Measurements from ENCODE around the gene SOX18.

Gene SOX18

DNA sequence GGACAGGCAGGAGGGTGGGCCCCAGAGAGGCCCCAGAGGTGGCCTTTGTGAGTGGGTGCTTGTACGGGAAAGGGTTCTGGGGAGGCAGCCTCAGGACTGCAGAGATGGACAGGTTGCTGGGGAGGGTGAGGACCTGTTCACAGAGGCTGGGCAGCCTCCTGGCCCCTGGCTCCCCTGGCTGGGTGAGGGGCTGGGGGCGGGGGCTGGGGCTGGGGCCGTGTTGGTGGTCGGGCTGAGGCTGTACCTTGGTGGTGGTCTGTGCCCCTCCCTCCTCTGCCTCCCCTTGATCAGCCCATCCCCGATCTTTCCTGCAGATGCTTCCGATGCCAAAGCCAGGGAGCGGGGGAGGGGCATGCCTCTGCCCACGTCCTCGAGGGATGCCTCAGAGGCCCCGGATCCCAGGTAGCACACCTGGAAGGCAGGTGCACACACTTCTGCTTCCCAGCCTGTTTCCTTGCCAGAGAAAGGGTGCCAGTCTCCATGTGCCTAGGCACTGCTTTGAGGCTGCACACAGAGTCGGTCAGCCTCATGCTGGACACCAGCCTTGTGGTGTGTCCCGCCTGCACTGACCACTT is 18.4 kb upstream of the SOX18 start:
- H3K27me3 ChIP-seq = no peaks in the 10 kb centered on the region
- DNase-seq = no peak
- no peaks in the 10 kb centered on the region for H3K9me3 ChIP-seq
- TF ChIP-seq CTCF (IDR thresholded peaks at IDR 0.05; ENCODE audit: low read depth, low read length) = no peak
- H3K4me1 ChIP-seq = peaks cover 9% of the 10 kb centered on the region
- H3K4me3 ChIP-seq (ENCODE audit: low read depth, low read length) = no peak overlapping the region
- no peaks in the 10 kb centered on the region; the same call in 1 of the 2 replicates for H3K36me3 ChIP-seq

DNA sequence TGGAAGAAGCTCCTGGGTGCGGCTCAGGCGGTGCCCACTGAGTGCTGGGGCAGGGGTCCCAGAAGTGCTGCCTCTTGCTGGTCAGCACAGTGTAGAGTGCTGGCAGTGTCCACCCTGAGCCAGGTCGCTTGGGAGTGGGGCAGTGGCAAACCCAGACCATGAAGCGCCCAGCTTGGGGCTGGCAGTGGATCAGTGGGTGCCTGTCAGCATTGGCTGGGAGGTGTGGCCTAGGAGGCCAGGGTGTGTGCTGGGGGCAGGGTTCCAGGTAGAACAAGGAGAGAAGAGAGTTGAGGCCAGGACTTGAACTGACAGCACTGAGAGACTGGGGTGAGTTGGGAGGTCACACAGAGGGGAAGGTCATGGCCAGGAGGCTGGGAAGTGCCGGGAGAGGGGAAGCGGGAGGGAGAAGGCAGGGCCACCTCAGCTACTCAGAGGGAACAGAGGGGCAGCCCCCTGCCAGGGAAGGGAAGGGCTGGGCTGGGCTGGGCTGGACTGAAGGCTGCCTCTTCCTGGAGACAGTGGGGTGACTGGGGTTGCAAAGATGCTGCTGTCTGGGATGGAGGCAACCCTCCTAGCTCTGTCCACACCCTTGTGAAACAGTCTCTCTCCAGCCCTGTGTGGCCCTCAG is 17.7 kb upstream of the SOX18 start:
- peaks cover 14% of the 10 kb centered on the region for H3K4me1 ChIP-seq
- H3K9me3 ChIP-seq = no peaks in the 10 kb centered on the region
- H3K27me3 ChIP-seq = no peaks in the 10 kb centered on the region
- no peak overlapping the region for H3K4me3 ChIP-seq (ENCODE audit: low read depth, low read length)
- TF ChIP-seq CTCF (IDR thresholded peaks at IDR 0.05; ENCODE audit: low read depth, low read length) = no peak
- no peak for DNase-seq
- no peaks in the 10 kb centered on the region; the same call in 1 of the 2 replicates for H3K36me3 ChIP-seq

DNA sequence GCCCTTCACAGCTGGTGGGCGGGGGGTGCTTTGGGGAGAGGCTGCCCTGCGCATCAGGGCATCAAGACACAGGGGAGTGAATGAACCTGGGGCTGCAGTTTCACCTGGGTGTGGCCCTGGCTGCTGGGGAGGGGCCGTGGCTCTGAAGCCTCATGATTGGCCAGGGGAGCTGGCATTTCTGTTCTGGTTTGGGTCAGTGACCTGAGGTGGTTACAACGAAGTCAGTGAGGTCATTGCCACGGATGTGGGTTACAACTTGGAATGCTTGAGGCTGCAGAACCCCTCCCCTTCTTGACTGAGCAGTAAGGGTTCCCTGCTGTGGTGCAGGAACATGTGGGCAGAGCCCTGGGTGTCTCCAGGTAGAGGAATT is 16.5 kb upstream of the SOX18 start:
- Histone ChIP-seq H3K27me3 (no peaks in the 10 kb centered on the region), H3K9me3 (no peaks in the 10 kb centered on the region), H3K36me3 (no peaks in the 10 kb centered on the region), H3K4me3 (ENCODE audit: low read depth, low read length) (no peak overlapping the region), H3K4me1 (peaks cover 14% of the 10 kb centered on the region)
- TF ChIP-seq CTCF (IDR thresholded peaks at IDR 0.05; ENCODE audit: low read depth, low read length) = no peak
- DNase-seq = no peak

DNA sequence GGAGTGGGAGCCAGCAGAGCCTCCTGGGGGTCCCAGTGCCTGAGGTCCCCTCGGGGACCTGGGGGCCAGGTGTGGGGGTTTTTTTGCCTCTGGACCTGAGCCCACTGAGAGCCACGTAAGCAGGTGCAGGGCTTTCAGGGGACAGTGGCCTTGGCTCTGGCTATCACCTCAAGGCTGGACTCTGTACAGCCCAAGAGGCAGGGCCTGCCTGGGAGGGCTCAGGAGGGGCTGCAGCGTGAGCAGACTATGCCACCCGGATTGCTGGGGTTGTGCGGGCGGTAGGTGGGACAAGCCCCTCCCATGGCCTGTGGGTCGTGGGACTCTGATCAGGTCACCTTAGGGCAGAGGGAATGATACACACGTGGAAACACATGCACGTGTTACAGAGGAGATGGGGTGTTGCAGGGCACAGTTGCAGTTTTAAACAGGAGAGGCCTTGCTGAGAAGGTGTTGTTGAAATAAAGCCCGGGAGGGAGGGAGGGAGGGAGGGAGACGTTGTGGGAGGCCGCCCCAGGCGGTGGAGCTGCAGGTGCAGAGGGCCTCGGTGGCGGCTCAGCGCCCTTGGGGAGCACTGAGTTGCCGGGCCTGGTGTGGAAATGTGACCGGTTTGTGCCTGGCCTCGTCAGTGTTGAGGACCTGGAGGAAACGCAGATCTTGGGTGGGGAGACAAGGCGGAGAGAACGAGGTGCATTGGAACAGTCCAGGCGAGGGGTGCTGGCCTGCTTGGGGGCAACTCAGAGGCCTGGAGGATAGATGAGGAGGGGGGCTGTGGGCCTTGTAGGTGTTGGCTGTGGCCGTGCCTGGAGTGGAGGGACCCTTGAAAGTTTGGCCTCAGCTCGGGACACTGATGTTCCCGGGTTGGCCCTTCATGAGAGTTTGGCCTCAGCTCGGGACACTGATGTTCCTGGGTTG is 15.9 kb upstream of the SOX18 start:
- Histone ChIP-seq H3K27me3 (no peaks in the 10 kb centered on the region), H3K9me3 (no peaks in the 10 kb centered on the region), H3K36me3 (no peaks in the 10 kb centered on the region), H3K4me3 (ENCODE audit: low read depth, low read length) (no peak overlapping the region), H3K4me1 (peaks cover 14% of the 10 kb centered on the region)
- TF ChIP-seq CTCF (IDR thresholded peaks at IDR 0.05; ENCODE audit: low read depth, low read length) = no peak
- no peak for DNase-seq

GRCh38 chr20:64064145-64064698 is 14.8 kb upstream of the SOX18 start:
- H3K9me3 ChIP-seq = no peaks in the 10 kb centered on the region
- no peak for DNase-seq
- H3K27me3 ChIP-seq = no peaks in the 10 kb centered on the region
- TF ChIP-seq CTCF (IDR thresholded peaks at IDR 0.05; ENCODE audit: low read depth, low read length) = no peak
- peaks cover 11% of the 10 kb centered on the region for H3K4me1 ChIP-seq
- H3K4me3 ChIP-seq (ENCODE audit: low read depth, low read length) = peak overlapping the region; percentile 81
- H3K36me3 ChIP-seq = no peaks in the 10 kb centered on the region
